ENCODE data around the gene CAMSAP2. TPM values are rescaled to one million over a fixed set of nuclear protein-coding genes. Genes with fewer than 3 reads are reported as not detected.

The CAMSAP2 gene
- total and polyA plus RNA-seq, 8 donors, result 32.2 to 55.0 (median 48.8) TPM

DNA sequence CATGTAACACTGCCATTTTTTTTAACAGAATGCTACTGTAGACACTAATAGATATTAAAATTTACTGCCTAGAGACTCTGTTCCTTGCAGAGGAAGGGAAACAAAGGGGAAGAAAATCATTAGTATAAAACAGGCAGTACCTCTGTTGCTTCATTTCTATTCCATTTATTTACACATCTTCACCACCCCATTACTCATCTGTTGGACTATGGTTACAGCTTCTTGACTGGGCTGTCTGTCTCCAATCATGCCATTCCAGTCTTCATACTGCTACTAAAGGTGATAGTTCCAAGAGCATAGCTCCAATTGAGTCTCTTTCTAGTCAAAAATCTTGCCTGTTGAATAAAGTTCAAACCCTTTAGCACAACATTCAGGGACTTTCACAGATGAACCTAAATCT lies 111.9 kb downstream of the CAMSAP2 start:
- no peak for DNase-seq
- no peak for TF ChIP-seq CTCF (IDR thresholded peaks at IDR 0.05)
- H3K9me3 ChIP-seq, result no peaks in the 10 kb centered on the region
- H3K27me3 ChIP-seq, result no peaks in the 10 kb centered on the region
- no peak overlapping the region for H3K27ac ChIP-seq
- no peaks in the 10 kb centered on the region for H3K4me1 ChIP-seq
- no peak for ATAC-seq
- H3K36me3 ChIP-seq, result peaks cover 0 to 47% of the 10 kb centered on the region in 2 donors
- H3K4me3 ChIP-seq, result no peak overlapping the region
- intact Hi-C loops (cut with DNase I), result no loop called here

- H3K36me3 ChIP-seq, result peaks cover 0 to 41% of the 10 kb centered on the region in 2 donors
- DNase-seq, result no peak
- H3K27ac ChIP-seq, result no peak overlapping the region
- no peak for ATAC-seq
- TF ChIP-seq CTCF (IDR thresholded peaks at IDR 0.05), result no peak
- no peak overlapping the region for H3K4me3 ChIP-seq
- no peaks in the 10 kb centered on the region for H3K9me3 ChIP-seq
- H3K4me1 ChIP-seq, result no peaks in the 10 kb centered on the region
- intact Hi-C loops (cut with DNase I), result no loop called here
- H3K27me3 ChIP-seq, result no peaks in the 10 kb centered on the region
Measured at GRCh38 chr1:200856716-200857357, 118.1 kb downstream of the CAMSAP2 start.

- DNase-seq (no peak), ATAC-seq (no peak)
- H3K9me3 ChIP-seq, result no peaks in the 10 kb centered on the region
- H3K27ac ChIP-seq, result no peak overlapping the region
- intact Hi-C loops (cut with DNase I), result no loop called here
- TF ChIP-seq CTCF (IDR thresholded peaks at IDR 0.05), result no peak
- H3K4me1 ChIP-seq, result no peaks in the 10 kb centered on the region
- H3K27me3 ChIP-seq, result no peaks in the 10 kb centered on the region
- no peak overlapping the region for H3K4me3 ChIP-seq
- H3K36me3 ChIP-seq, result peaks cover 0 to 43% of the 10 kb centered on the region in 2 donors
Measured at GRCh38 chr1:200857804-200858203, 119.1 kb downstream of the CAMSAP2 start.

- no peak overlapping the region for H3K27ac ChIP-seq
- ATAC-seq (no peak), DNase-seq (no peak)
- peaks cover 0 to 20% of the 10 kb centered on the region in 2 donors for H3K36me3 ChIP-seq
- no peaks in the 10 kb centered on the region for H3K27me3 ChIP-seq
- H3K4me1 ChIP-seq, result no peaks in the 10 kb centered on the region
- no peak overlapping the region for H3K4me3 ChIP-seq
- intact Hi-C loops (cut with DNase I), result no loop called here
- TF ChIP-seq CTCF (IDR thresholded peaks at IDR 0.05), result no peak
- H3K9me3 ChIP-seq, result no peaks in the 10 kb centered on the region
Measured at GRCh38 chr1:200861937-200862647, 123.4 kb downstream of the CAMSAP2 start.

DNA sequence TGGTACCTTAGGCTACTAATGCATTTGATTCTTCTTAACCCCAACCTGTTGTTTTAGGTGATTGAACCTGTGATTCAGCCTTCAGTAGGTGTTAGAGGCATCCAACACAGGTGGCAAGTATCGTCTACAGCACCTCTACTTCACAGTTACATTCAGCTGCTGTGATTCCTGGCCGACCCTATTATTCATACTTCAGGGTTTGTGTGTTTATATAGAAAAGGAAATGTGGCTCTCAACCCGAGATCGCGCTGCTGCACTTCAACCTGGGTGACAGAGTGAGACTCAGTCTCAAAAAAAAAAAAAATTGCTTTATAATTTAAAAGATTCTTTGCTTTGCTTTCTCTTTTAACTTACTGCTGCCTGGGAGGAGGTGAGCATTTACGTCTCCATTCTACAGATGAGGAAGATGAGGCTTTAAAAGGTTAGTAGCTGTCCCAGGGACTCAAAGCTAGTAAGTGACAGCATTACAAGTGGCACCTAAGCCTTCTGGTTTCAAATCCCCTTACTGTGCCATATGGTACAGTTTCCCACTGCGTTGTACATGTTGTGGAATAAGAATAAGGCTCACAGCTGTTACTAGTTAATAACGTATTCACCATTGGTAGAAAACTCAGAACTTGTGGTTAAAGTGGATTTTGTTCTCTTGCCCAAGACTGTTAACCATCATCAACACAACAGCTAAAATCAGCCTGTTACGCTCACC lies 124.2 kb downstream of the CAMSAP2 start:
- H3K27me3 ChIP-seq, result no peaks in the 10 kb centered on the region
- intact Hi-C loops (cut with DNase I), result no loop called here
- ATAC-seq, result no peak
- H3K4me3 ChIP-seq, result no peak overlapping the region
- no peak overlapping the region for H3K27ac ChIP-seq
- H3K9me3 ChIP-seq, result no peaks in the 10 kb centered on the region
- no peaks in the 10 kb centered on the region for H3K4me1 ChIP-seq
- no peak for TF ChIP-seq CTCF (IDR thresholded peaks at IDR 0.05)
- peaks cover 0 to 12% of the 10 kb centered on the region in 2 donors for H3K36me3 ChIP-seq
- no peak for DNase-seq
